Right atrium auricular region (tissue), 2 donors: ENCODE data around the gene ARHGEF38. TPM values are rescaled to one million over a fixed set of nuclear protein-coding genes. Genes with fewer than 3 reads are reported as not detected.

ENCODE experiments used
- DNase-seq: peaks from one replicate; pipeline ENCODE4 v3.0.0-alpha.2; 2019; ENCODE audit warnings: low spot score
- H3K27ac ChIP-seq, 2 donors: fragments of 200-600 bp; sonication (generic); 1 replicate in 1 of 2; 2 replicates in 1 of 2; pipeline ENCODE4 v1.5.1; 2016 to 2019
- H3K27me3 ChIP-seq, 2 donors: fragments of 200-600 bp; sonication (generic); one replicate each; pipeline versions ENCODE4 v1.5.1 to v1.6.0; 2017 to 2019
- H3K36me3 ChIP-seq: fragments of 200-600 bp; sonication (generic); one replicate; pipeline ENCODE4 v1.5.1; 2016
- H3K4me1 ChIP-seq, 2 donors: fragments of 200-600 bp; sonication (generic); one replicate each; pipeline versions ENCODE4 v1.5.1 to v1.6.0; 2017 to 2019
- H3K4me3 ChIP-seq, 2 donors: fragments of 200-600 bp; sonication (generic); 1 replicate in 1 of 2; 2 replicates in 1 of 2; pipeline ENCODE4 v1.5.1; 2017 to 2019; ENCODE audit warnings: mild to moderate bottlenecking in 1 of 2, moderate library complexity in 1 of 2
- H3K9me3 ChIP-seq, 2 donors: fragments of 200-600 bp; sonication (generic); one replicate each; pipeline ENCODE4 v1.5.1; 2019
- total RNA-seq, 2 donors: library from RNA; depleted of rRNA; stranded (reverse); fragments of >200 nt; gene quantifications; one replicate each; pipeline ENCODE4 v1.1.0, GENCODE V29; 2016
- TF ChIP-seq, protein P1 (sequence below), 2 donors: fragments of 200-600 bp; sonication (generic); IDR thresholded peaks; one replicate each; pipeline ENCODE4 v1.5.1; 2019; ENCODE audit warnings: antibody characterized with exemption in 2 of 2

ARHGEF38 gene
- total RNA-seq, 2 donors from 2014 or later: not detected

DNA sequence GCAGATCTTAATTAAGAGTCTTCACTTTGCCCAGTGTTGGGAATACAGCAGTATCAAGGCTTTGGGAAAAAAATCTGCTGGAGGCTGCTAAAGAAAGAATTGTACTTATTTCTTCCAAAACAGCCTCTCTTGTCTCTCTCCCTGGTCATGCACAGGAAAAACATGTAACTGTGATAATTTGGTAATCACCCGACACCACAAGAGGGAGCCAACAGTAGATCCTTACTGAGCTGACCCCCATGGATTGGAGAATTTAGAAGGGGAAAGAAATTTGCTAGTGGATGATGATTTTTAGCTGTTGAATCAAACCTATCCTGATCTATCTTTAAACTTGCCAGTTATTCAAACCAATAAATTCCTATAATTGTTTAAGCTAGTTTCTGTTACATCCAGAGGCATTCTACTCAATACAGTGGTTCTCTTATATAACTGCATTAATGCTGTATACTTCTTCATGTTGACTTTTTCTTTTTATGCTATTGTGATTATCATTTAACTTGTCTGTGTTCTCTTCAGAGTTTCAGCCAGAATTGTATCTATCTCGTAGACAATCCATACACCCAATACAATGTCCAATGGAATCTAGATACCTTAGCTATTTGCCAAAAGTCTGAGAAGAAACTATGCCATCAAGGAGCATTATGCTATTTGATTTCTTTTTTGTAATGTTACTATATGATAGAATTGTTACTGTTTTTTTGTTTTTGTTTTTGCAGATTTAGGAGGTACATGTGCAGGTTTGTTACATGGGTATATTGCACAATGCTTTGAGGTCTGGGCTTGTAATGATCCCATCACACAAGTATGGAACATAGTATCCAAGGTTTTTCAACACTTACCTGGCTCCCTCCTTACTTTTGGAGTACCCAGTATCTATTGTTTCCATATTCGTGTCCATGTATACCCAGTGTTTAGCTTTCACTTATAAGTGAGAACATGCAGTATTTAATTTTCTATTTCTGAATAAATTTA lies 31.3 kb upstream of the ARHGEF38 start:
- no peaks in the 10 kb centered on the region for H3K36me3 ChIP-seq
- H3K4me1 ChIP-seq: no peaks in the 10 kb centered on the region
- H3K9me3 ChIP-seq: no peaks in the 10 kb centered on the region
- no peaks in the 10 kb centered on the region for H3K27me3 ChIP-seq
- no peak overlapping the region for H3K4me3 ChIP-seq
- no peak overlapping the region for H3K27ac ChIP-seq
- no peak for DNase-seq
- TF ChIP-seq, protein P1, sequence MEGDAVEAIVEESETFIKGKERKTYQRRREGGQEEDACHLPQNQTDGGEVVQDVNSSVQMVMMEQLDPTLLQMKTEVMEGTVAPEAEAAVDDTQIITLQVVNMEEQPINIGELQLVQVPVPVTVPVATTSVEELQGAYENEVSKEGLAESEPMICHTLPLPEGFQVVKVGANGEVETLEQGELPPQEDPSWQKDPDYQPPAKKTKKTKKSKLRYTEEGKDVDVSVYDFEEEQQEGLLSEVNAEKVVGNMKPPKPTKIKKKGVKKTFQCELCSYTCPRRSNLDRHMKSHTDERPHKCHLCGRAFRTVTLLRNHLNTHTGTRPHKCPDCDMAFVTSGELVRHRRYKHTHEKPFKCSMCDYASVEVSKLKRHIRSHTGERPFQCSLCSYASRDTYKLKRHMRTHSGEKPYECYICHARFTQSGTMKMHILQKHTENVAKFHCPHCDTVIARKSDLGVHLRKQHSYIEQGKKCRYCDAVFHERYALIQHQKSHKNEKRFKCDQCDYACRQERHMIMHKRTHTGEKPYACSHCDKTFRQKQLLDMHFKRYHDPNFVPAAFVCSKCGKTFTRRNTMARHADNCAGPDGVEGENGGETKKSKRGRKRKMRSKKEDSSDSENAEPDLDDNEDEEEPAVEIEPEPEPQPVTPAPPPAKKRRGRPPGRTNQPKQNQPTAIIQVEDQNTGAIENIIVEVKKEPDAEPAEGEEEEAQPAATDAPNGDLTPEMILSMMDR (IDR thresholded peaks at IDR 0.05): peak; percentile 37 to 71

DNA sequence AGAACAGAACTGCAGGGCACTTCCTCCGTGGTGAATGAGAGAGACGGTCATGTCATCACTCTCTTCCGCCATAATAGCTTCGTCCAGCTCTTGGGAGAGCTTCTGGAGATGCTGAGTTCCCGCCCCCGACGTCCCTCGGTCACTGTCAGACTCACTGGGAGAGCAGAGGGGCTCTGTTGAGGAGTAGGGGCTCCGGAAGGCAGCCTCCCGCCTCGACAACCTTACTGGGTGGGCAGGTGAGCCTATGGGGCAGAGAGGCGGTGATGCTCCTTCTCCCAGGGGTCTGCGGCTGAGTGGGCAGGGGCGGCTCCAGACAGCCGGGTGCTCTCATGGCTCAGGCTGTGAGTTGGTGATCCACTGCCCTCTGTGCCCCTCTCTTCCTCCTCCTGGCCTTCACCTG lies 25.8 kb upstream of the ARHGEF38 start:
- DNase-seq: no peak
- Histone ChIP-seq H3K4me3 (no peak overlapping the region), H3K36me3 (no peaks in the 10 kb centered on the region), H3K9me3 (no peaks in the 10 kb centered on the region), H3K27ac (no peak overlapping the region), H3K27me3 (no peaks in the 10 kb centered on the region), H3K4me1 (no peaks in the 10 kb centered on the region)
- TF ChIP-seq, protein P1 (IDR thresholded peaks at IDR 0.05): no peak

DNA sequence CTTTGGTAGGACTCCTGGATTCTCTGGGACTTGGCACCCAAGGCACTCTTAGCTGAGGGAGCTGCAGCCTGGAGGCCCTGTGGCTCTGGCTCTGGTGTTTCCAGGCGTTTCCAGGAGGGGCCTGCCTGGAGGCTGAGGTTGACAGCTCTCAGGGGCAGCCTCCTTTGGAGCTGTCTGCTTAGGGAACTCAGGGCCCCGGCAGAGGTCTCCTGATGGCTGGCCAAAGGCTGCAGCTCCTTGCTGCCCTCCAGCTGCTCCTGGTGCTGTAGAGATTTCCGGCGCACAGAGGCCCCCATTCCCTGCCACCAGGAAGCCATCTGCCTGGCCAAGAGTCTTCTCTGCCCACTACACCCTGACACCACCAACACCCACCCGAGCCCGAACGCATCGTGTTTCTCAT lies 25.3 kb upstream of the ARHGEF38 start:
- Histone ChIP-seq H3K4me1 (no peaks in the 10 kb centered on the region), H3K9me3 (no peaks in the 10 kb centered on the region), H3K27ac (no peak overlapping the region), H3K36me3 (no peaks in the 10 kb centered on the region), H3K27me3 (no peaks in the 10 kb centered on the region), H3K4me3 (no peak overlapping the region)
- no peak for DNase-seq
- TF ChIP-seq, protein P1 (IDR thresholded peaks at IDR 0.05): no peak

DNA sequence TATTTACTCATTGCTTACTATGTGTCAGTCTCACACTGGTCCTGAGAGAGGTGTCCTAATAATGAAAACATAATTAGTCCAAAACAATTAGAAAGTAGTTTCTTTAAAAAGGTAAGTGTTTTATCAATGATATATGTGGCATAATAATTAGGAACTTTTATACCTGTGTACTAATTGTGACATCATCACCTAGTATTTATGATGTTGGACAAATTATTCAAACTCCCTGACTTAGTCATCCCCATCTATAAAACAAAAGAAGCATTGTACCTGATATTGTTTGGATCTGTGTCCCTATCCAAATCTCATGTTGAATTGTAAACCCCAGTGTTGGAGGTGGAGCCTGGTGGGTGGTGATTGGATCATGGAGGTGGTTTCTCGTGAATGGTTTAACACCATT lies 15.8 kb upstream of the ARHGEF38 start:
- no peak overlapping the region for H3K4me3 ChIP-seq
- H3K9me3 ChIP-seq: no peaks in the 10 kb centered on the region
- DNase-seq: no peak
- no peaks in the 10 kb centered on the region for H3K27me3 ChIP-seq
- TF ChIP-seq, protein P1 (IDR thresholded peaks at IDR 0.05): no peak
- H3K36me3 ChIP-seq: no peaks in the 10 kb centered on the region
- H3K4me1 ChIP-seq: no peaks in the 10 kb centered on the region
- no peak overlapping the region for H3K27ac ChIP-seq

DNA sequence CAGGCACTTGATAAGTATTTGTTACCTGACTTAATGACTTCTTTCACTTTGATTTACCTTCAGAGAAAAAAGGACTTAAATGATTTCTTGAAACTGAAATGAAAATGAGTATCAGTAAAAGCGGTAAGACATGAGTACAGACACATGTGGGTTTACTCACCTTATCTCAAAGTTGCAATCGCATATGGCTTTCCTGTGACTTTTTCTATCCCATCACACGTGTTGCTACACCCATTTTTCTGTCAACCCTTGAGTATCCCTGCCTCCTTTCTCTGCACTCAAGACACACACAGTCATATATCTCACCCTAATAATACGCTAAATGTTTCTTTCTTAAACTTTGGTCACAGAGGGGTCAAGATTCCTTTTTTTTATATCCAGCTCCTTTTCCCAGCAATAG lies 11.0 kb upstream of the ARHGEF38 start:
- TF ChIP-seq, protein P1 (IDR thresholded peaks at IDR 0.05): no peak
- Histone ChIP-seq H3K27ac (no peak overlapping the region), H3K36me3 (no peaks in the 10 kb centered on the region), H3K27me3 (no peaks in the 10 kb centered on the region), H3K9me3 (no peaks in the 10 kb centered on the region), H3K4me1 (no peaks in the 10 kb centered on the region), H3K4me3 (no peak overlapping the region)
- no peak for DNase-seq
